ENCODE data around the gene KRR1. TPM values are rescaled to one million over a fixed set of nuclear protein-coding genes. Genes with fewer than 3 reads are reported as not detected.
"Not testable (repeated sequence)": the region's sequence is repeated elsewhere in the genome, so short reads cannot be mapped to it uniquely, and the experiment has no call there.

KRR1 gene
- total RNA-seq, 1 donor from 2014 or later = 39.8 TPM

DNA sequence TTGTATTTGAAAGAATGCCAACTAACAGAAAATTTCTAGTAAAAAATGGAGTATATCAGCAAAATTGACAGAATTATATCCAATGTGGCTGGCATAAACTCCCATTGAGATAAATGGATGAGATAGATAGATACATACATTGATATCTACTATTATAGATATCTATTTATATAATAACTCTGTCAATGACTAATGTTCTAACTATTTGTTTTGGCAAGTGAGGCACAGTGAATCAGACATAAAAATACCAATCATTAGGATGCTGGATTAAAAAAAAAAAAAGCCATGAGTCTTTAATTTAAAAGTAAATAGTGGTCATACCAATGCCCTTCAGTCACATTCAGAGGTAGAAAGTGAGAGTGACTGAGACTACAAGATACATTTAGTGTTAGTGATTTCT is 64.6 kb downstream of the KRR1 start:
- intact Hi-C loops (cut with DNase I) = no loop called here
- Histone ChIP-seq H3K9me3 (no peaks in the 10 kb centered on the region), H3K4me3 (no peak overlapping the region), H3K4me1 (no peaks in the 10 kb centered on the region), H3K27me3 (ENCODE audit: low read depth) (no peaks in the 10 kb centered on the region), H3K36me3 (no peaks in the 10 kb centered on the region), H3K27ac (no peak overlapping the region)
- TF ChIP-seq, protein P1, sequence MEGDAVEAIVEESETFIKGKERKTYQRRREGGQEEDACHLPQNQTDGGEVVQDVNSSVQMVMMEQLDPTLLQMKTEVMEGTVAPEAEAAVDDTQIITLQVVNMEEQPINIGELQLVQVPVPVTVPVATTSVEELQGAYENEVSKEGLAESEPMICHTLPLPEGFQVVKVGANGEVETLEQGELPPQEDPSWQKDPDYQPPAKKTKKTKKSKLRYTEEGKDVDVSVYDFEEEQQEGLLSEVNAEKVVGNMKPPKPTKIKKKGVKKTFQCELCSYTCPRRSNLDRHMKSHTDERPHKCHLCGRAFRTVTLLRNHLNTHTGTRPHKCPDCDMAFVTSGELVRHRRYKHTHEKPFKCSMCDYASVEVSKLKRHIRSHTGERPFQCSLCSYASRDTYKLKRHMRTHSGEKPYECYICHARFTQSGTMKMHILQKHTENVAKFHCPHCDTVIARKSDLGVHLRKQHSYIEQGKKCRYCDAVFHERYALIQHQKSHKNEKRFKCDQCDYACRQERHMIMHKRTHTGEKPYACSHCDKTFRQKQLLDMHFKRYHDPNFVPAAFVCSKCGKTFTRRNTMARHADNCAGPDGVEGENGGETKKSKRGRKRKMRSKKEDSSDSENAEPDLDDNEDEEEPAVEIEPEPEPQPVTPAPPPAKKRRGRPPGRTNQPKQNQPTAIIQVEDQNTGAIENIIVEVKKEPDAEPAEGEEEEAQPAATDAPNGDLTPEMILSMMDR (IDR thresholded peaks at IDR 0.05) = no peak
- ATAC-seq (no peak), DNase-seq (no peak)

DNA sequence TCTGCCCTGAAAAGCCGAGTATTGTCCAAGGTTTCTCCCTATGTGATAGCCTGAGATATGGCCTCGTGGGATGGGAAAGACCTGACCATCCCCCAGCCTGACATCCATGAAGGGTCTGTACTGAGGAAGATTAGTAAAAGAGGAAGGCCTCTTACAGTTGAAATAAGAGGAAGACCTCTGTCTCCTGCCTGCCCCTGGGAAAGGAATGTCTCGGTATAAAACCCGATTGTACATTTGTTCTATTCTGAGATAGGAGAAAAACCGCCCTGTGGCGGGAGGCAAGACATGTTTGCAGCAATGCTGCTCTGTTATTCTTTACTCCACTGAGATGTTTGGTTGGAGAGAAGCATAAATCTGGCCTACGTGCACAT is 66.3 kb downstream of the KRR1 start:
- H3K27me3 ChIP-seq (ENCODE audit: low read depth); H3K27ac ChIP-seq; H3K9me3 ChIP-seq; intact Hi-C loops (cut with DNase I); H3K4me3 ChIP-seq; H3K36me3 ChIP-seq; DNase-seq; ATAC-seq; H3K4me1 ChIP-seq: not testable (repeated sequence)

DNA sequence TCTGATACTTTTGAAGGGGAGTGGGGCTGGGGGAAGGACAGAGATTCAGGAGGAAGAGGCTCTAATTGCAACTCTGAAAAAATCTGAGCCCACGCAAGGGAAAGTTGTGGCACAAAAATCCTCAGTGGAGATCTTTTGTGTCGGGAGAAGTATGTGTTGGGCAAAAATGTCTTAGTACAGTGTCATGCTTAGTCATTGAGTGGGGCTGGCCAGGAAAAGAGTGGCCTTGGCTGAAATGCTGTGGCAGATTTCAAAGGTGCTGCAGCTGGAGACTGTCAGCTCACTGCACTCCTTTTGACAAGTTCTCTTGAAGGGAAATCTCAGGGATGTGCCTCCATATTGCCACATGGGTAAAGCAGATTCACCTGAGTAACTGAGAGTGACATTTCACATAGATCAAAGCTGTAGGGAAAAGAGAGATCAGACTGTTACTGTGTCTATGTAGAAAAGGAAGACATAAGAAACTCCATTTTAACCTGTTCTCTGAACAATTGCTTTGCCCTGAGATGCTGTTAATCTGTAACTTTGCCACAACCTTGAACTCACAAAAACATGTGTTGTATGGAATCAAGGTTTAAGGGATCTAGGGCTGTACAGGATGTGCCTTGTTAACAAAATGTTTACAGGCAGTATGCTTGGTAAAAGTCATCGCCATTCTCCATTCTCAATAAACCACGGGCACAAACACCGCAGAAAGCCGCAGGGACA is 66.8 kb downstream of the KRR1 start:
- H3K9me3 ChIP-seq = no peaks in the 10 kb centered on the region
- H3K4me1 ChIP-seq = no peaks in the 10 kb centered on the region
- no peaks in the 10 kb centered on the region for H3K27me3 ChIP-seq (ENCODE audit: low read depth)
- DNase-seq (no peak), ATAC-seq (no peak)
- no peaks in the 10 kb centered on the region for H3K36me3 ChIP-seq
- H3K4me3 ChIP-seq = no peak overlapping the region
- TF ChIP-seq, protein P1 (IDR thresholded peaks at IDR 0.05) = no peak
- intact Hi-C loops (cut with DNase I) = no loop called here
- H3K27ac ChIP-seq = no peak overlapping the region

DNA sequence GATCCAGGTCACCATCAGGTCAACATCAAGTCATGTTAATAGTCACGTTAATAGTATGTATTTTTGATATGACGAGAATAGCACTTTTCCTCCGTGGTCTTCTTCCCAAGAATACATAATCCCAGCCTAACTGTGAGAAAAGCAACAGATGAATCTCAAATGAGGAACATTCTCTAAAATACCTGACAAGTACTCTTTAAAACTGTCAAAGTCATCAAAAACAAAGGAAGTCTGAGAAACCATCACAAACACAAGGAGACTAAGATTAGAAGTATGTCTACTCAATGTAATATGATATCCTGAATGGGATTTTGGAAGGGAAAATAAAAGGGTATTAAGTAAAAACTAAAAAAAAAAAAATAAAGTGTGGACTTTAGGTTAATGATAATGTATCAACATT is 67.7 kb downstream of the KRR1 start:
- no peak for DNase-seq
- Histone ChIP-seq H3K27me3 (ENCODE audit: low read depth) (no peaks in the 10 kb centered on the region), H3K27ac (no peak overlapping the region), H3K36me3 (no peaks in the 10 kb centered on the region), H3K4me1 (no peaks in the 10 kb centered on the region), H3K4me3 (no peak overlapping the region), H3K9me3 (no peaks in the 10 kb centered on the region)
- intact Hi-C loops (cut with DNase I) = no loop called here
- ATAC-seq = no peak
- TF ChIP-seq, protein P1 (IDR thresholded peaks at IDR 0.05) = no peak

DNA sequence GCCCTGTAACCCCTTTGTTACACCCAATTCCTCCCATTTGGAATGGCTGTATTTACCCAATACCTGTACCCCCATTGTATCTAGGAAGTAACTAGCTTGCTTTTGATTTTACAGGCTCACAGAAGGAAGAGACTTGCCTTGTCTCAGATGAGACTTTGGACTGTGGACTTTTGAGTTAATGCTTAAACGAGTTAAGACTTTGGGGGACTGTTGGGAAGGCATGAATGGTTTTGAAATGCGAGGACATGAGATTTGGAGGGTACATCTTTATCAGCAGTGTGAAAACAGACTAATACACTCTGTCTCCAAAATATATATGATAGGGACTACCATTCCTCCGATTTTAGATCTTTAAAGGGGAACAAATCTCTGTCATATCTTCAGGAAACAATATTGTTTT is 69.0 kb downstream of the KRR1 start:
- H3K4me1 ChIP-seq; H3K9me3 ChIP-seq; ATAC-seq; H3K4me3 ChIP-seq; intact Hi-C loops (cut with DNase I); H3K36me3 ChIP-seq; H3K27ac ChIP-seq; H3K27me3 ChIP-seq (ENCODE audit: low read depth); DNase-seq: not testable (repeated sequence)

DNA sequence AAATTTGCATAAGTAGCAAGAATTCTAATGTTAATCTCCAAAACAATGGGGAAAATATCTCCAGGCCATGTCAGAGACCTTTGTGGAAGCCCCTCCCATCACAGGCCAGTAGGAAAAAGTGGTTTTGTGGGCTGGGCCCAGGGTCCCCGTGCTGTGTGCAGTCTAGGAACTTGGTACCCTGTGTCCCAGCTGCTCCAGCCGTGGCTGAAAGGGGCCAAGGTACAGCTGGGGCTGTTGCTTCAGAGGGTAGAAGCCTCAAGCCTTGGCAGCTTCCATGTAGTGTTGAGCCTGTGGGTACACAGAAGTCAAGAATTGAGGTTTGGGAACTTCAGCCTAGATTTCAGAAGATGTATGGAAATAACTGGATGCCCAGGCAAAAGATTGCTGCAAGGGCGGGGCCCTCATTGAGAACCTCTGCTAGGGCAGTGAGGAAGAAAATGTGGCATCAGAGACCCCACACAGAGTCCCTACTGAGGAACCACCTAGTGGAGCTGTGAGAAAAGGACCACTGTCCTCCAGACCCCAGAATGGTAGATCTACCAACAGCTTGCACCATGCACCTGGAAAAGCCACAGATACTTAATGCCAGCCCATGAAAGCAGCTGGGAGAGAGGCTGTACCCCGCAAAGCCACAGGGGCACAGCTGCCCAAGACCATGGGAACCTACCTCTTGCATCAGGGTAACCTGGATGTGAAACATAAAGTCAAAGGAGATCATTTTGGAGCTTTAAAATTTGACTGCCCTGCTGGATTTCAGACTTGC is 69.5 kb downstream of the KRR1 start:
- H3K9me3 ChIP-seq; H3K27ac ChIP-seq; H3K27me3 ChIP-seq (ENCODE audit: low read depth); intact Hi-C loops (cut with DNase I); DNase-seq; H3K4me3 ChIP-seq; ATAC-seq; H3K4me1 ChIP-seq; H3K36me3 ChIP-seq: not testable (repeated sequence)

Other genes with a start within 250 kb of the KRR1 start
- gene CAPS2, start 181.3 kb downstream of the KRR1 start, total RNA-seq = 12.1 TPM
- gene GLIPR1L1, start 176.9 kb downstream of the KRR1 start, total RNA-seq = not detected
- 0.68 TPM for gene GLIPR1L2, start 120.5 kb downstream of the KRR1 start, total RNA-seq
- 52.0 TPM for gene GLIPR1, start 30.9 kb downstream of the KRR1 start, total RNA-seq

All from lower lobe of right lung (tissue), 2 donors.